Mucosa of descending colon (tissue), 3 donors: ENCODE measurements around the gene GUCA2A. TPM values are rescaled to one million over a fixed set of nuclear protein-coding genes. Genes with fewer than 3 reads are reported as not detected.
A peak's percentile ranks its signal among the peaks of the same experiment; 100 is the strongest.

ENCODE experiments used
- ATAC-seq: fragments of 200-7000 bp; cut with Tn5 transposase; one replicate; pipeline ENCODE4 v1.9.1; 2020; ENCODE audit warnings: mild to moderate bottlenecking, moderate library complexity
- DNase-seq, 3 donors: peaks; one replicate each; pipeline ENCODE4 v3.0.0-alpha.2; 2020
- H3K36me3 ChIP-seq: fragments of 200-600 bp; one replicate; pipeline ENCODE4 v1.8.0; 2021; ENCODE audit warnings: low read depth, mild to moderate bottlenecking
- H3K4me1 ChIP-seq: fragments of 200-600 bp; one replicate; pipeline ENCODE4 v1.8.0; 2021; ENCODE audit warnings: low read depth, mild to moderate bottlenecking
- H3K4me3 ChIP-seq: fragments of 200-600 bp; one replicate; pipeline ENCODE4 v1.8.0; 2021; ENCODE audit warnings: mild to moderate bottlenecking
- H3K9me3 ChIP-seq: fragments of 200-600 bp; one replicate; pipeline ENCODE4 v1.8.0; 2021; ENCODE audit warnings: mild to moderate bottlenecking
- intact Hi-C, 2 donors: fragments of 100-400 bp; cut with DNase I in 1 of 2; cut with micrococcal nuclease in 1 of 2; formaldehyde crosslinking; loops; one replicate each; pipeline versions ENCODE4 v1.11.0 to v1.11.1; 2022; cut with DNase I, micrococcal nuclease
- total RNA-seq, 3 donors: library from RNA; stranded (reverse); fragmentation: NEBNext Ultra II Directional in 2 of 3; extraction: Animal tissue kit (Norgen Biotek cat#: 25700) in 2 of 3; gene quantifications; one replicate each; pipeline versions ENCODE4 v1.2.1 to v1.2.4, GENCODE V29; 2021 to 2023
- TF ChIP-seq, protein P1 (sequence below): fragments of 200-600 bp; IDR thresholded peaks from one replicate; pipeline ENCODE4 v1.8.0; 2022; ENCODE audit warnings: antibody characterized with exemption, mild to moderate bottlenecking
- donor health status: DM: no; HTN: no; CAD: no; lungs with moderate emphysema.
- donor health status: DM: no; HTN: no; CAD: no.
- donor health status: DM: no; HTN: yes; CAD: no.

The GUCA2A gene
- total RNA-seq, 3 donors from 2014 or later: 920 to 2,800 (median 1,254) TPM

DNA sequence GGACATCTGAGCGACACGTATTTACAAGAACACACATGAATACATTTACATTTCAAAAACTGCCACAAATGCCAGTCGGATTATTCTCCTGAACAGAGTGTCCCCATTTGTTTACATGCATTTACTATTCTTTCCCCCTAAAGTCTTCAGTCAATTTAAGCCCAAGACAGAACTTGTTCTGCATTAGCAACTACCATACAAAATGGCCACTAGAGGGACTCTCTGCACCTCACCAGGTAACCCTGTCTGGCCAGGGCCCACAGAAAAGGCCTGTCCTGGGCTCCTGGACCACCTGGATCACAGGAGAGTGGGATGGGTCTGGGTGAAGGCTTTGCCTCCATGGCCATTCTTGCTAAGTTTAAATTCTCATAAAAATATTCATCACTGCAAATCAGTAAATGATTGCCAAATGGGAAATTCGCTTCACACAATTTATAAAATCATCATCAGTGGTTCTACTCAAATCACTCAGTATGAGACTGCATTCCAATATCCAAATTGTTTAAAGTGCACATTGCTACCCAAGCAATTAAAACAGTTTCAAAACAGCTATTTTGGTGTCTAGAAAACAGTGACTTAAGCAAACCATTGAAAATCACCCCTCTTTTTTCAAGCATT lies 12.5 kb upstream of the GUCA2A start:
- Histone ChIP-seq H3K9me3 (no peaks in the 10 kb centered on the region), H3K4me3 (no peak overlapping the region), H3K36me3 (no peaks in the 10 kb centered on the region), H3K4me1 (peaks cover 8% of the 10 kb centered on the region)
- ATAC-seq (no peak), DNase-seq (peak in 1 of 3 donors; percentile 39)
- TF ChIP-seq, protein P1, sequence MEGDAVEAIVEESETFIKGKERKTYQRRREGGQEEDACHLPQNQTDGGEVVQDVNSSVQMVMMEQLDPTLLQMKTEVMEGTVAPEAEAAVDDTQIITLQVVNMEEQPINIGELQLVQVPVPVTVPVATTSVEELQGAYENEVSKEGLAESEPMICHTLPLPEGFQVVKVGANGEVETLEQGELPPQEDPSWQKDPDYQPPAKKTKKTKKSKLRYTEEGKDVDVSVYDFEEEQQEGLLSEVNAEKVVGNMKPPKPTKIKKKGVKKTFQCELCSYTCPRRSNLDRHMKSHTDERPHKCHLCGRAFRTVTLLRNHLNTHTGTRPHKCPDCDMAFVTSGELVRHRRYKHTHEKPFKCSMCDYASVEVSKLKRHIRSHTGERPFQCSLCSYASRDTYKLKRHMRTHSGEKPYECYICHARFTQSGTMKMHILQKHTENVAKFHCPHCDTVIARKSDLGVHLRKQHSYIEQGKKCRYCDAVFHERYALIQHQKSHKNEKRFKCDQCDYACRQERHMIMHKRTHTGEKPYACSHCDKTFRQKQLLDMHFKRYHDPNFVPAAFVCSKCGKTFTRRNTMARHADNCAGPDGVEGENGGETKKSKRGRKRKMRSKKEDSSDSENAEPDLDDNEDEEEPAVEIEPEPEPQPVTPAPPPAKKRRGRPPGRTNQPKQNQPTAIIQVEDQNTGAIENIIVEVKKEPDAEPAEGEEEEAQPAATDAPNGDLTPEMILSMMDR: no peak
- intact Hi-C loops: no loop called here

DNA sequence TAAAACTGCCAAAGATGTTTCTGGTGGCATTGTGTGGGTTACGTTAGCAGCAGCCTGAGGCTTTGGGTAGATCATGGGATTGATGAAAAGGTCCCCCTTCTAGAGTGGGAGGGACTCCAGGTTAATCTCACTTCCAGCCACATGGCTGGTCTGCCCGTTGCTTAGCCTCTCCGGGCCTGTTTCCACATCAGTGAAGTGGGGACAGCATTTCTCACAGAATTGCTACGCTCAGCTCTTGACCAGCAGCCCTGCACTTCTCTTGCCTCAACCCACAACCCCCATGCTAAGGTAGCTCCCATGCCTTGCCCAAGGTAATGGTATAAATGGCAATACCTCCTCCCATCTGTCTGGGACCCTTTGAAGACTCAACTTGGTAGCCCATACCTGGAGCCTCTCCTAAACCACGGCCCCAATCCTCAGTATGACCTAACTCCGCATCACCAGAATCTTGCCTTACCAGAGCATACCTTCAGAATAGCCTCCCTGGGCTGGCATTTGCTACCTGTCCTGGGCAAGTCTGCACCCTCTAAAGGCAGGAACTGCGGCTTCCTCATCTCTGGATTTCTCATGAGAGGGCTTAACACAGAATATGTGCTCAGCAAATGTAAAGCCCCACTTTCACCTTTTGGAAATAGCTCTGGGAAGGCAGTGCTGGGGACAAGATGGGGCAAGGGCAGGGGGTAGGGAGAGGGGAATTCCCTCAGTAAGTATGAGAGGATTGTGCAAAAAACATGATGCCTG lies 10.9 kb upstream of the GUCA2A start:
- ATAC-seq (no peak), DNase-seq (no peak)
- H3K9me3 ChIP-seq: no peaks in the 10 kb centered on the region
- intact Hi-C loops: no loop called here
- peaks cover 21% of the 10 kb centered on the region for H3K4me1 ChIP-seq
- TF ChIP-seq, protein P1: no peak
- no peaks in the 10 kb centered on the region for H3K36me3 ChIP-seq
- H3K4me3 ChIP-seq: no peak overlapping the region

DNA sequence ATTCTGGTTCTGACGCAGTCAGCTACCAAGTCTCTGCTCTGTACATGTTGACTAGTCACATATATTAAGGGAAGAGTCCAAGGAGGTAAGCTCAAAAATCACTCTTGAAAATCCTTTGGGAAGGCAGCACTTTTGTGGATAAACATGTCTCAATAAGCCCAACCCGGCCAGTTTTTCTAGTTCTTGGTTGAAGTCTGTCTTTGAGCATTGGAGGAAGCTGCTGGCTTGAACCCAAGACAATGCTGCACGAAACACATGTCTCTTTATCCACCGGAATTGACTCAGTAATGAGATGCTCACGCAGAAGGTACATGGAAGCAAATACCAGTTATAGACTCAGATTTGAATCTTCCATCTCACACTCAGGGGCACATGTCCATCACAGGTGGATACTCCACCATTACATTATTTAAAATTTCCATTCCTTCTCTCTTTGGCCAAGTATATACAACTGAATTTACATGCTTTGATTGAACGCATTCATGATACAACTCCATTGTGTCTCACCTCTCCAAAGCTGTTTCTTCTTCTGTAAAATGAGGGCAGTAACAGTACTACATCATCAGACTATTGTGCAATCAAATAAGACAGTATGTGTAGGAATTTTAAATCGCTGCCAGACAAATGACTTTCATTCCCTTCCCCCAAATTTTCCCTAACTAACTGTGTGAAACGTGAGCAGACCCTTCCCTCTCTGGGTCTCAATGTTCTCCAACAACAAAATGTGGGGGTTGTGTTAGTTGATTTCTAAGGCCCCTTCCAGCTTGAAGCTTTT lies 9.6 kb upstream of the GUCA2A start:
- Histone ChIP-seq H3K9me3 (no peaks in the 10 kb centered on the region), H3K4me1 (peaks cover 29% of the 10 kb centered on the region), H3K4me3 (no peak overlapping the region), H3K36me3 (no peaks in the 10 kb centered on the region)
- DNase-seq (no peak), ATAC-seq (no peak)
- TF ChIP-seq, protein P1: no peak
- intact Hi-C loops: no loop called here

DNA sequence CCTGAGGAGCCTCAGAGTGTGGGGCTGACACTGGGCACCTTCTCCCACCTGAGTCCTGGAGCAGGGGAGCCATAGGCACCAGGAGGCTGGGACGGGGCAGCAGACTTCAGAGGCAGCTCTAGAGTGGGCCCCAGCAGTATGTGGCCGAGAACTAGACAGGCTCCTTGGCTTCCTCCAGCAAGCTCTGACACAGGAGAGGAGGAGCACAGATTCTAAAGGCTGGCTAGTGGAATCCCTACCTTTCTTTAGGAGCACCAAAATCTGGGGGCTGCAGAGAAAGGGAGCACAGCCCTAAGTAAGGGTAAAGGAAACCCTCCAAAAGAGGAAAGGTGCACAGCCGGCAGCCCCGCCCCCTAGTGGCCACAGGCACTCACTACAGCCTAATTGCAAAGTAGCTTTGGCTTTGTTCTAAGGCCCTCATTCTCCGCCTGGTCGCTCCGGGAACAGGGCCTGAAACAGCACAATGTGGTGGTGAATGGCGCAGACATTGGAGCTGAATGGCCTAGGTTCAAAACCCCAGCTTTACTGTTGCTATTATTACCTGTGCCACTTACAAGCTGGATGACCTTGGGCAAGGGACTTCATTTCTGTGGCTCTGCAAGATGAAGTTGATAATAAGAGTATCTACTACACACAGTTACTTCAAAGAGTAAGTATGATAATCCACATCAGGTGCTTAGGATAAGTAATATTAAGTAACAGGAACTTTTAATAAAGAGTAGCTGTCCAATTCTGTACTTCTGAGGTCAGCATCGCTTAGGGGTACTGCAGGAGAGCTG lies 8.8 kb upstream of the GUCA2A start:
- no peaks in the 10 kb centered on the region for H3K36me3 ChIP-seq
- peak; percentile 78 for ATAC-seq
- peak; percentile 65 to 76 (median 69) for DNase-seq
- H3K4me1 ChIP-seq: peaks cover 33% of the 10 kb centered on the region
- TF ChIP-seq, protein P1: peak; percentile 95
- no peaks in the 10 kb centered on the region for H3K9me3 ChIP-seq
- no peak overlapping the region for H3K4me3 ChIP-seq
- intact Hi-C loops: no loop called here
